ENCODE results near the gene BSPRY.
"Not testable (repeated sequence)": the region's sequence is repeated elsewhere in the genome, so short reads cannot be mapped to it uniquely, and the experiment has no call there.

BSPRY gene

DNA sequence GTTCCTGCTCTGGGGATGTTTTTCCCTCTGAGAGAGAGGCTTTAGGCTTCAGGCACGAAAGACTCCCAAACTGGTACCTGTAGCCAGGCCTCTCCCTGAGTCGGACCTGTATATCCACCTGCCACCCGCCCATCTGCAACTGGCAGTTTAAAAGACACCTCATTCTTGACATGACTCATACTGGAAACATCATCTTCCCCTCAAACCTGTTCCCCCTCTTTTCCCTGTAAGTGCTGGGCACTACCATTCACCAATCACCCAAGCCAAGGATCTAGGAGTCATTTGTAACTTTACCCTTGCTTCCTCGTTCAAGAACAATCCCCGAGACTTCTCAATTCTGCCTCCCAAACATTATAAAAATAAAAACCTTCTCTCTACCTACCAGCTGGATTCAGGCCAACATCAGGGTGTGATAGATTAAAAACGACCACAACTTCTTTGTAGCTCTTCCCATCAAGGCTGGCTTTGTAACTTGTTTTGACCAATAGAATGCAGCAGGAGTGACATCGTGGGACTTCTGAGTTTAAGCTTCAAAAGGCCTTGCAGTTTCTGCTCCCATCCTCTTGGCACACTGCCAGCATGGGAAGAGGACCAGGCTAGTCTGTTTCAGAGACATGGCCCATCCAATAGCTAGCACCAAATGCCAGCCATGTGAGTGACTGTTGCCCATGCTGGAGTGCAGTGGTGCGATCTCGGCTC lies 7.5 kb upstream of the BSPRY start:
- no peak for DNase-seq (ENCODE audit: low read depth in 2 of 3, low spot score in 1 of 3)

DNA sequence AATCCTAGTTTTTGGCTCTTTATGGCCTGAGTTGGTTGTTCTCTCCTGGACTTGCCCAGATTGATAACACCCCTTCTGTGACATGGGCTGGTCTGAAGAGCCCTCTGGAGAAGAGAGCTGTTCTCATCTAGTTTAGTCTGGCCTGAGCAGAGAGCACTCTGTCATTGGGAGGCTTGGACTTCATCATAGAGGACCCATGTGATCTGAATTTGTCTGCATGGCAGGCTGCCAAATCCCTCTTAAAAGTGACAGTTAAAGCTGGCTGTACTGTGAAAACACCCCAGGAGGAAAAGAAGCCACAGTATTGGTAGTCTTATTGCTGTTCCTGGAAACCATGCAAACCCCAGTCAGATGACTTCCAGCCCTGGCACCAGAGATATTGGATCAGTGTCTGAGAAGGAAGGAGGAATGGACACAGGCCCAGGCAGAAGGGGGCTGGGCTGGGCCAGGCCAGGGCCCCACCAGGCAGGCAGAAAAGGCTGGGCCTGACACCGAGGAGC lies 5.6 kb upstream of the BSPRY start:
- no peak for DNase-seq (ENCODE audit: low read depth in 2 of 3, low spot score in 1 of 3)

- no peak for DNase-seq (ENCODE audit: low read depth in 2 of 3, low spot score in 1 of 3)
These were observed 4.2 kb upstream of the BSPRY start for GRCh38 chr9:113345190-113345589.

DNA sequence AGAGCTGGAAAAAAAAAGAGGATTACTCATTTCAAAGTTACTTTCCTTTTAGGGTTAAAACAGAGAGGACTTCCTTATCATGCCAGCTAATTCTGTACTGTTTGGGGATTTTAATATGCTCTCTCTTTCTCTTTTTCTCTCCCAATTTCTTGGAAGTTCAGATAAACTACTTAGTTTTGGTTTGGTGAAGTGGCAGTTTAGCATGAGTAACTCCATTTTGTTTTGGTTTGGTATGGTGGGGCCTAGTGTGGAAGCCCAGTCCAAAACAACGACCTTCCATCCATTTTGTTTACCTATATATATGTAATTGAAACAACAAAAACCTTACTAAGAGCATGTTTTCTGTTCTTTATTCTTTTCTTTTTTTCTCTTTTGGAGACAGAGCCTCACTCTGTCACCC lies 3.7 kb upstream of the BSPRY start:
- DNase-seq (ENCODE audit: low read depth in 2 of 3, low spot score in 1 of 3) = no peak

DNA sequence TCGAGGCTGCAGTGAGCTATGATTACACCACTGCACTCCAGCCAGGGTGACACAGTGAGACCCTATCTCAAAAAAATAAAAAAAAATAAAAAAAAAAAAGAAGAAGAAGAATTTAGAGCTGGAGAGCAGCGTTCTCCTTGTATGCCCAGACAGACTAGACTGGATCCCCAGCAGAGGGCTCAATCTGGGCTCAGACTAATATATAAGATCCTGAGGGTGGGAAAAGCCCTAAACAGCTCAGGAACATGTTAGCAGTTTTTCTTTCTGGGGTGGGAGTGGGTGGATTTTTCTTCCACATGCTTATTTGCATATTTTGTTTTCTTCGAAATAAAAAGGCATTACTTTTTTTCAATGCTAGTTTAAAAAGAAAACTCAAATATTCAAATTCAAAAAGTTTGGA lies 904 bp upstream of the BSPRY start:
- DNase-seq (ENCODE audit: low read depth in 2 of 3, low spot score in 1 of 3) = no peak

- no peak for DNase-seq (ENCODE audit: low read depth in 2 of 3, low spot score in 1 of 3)
These were observed 286 bp upstream of the BSPRY start for GRCh38 chr9:113349066-113349444.

- DNase-seq (ENCODE audit: low read depth in 2 of 3, low spot score in 1 of 3) = no peak
These were observed 843 bp downstream of the BSPRY start for GRCh38 chr9:113350107-113350661.

DNA sequence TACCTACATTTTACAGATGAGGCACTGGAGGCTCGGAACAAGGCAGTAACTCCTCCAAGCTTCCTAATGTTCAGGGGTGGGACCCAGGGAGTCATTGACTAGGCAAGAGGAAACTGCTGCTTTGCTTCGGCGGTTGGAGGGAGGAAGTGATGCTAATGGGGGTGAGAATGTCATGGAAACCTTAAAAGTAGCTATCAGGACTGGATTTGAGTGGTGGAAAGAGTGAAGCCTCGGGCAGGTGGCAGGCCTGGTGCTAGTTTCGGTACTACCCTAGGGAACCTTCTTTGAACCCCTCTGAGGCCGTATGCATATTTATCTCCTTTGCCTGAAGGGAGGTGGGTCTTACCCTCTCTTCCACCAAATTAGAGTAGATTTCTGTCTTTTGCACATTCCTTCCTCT lies 1.6 kb downstream of the BSPRY start:
- no peak for DNase-seq (ENCODE audit: low read depth in 2 of 3, low spot score in 1 of 3)

DNA sequence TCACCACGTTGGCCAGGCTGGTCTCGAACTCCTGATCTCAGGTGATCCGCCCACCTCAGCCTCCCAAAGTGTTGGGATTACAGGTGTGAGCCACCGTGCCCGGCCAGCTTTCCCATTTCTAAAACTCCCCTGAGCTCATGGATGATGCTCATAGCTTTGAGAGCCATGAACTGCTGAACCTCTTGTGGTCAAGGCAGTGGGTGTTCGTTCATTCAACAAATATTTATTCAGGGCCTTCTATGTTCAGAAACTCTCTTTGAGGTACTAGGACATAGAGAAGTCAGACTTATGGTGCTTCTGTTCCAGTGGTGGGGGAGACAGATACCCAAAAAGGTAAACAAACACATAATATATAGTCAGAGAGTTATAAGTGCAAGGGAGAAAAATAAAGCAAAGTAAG lies 2.7 kb downstream of the BSPRY start:
- no peak for DNase-seq (ENCODE audit: low read depth in 2 of 3, low spot score in 1 of 3)

- no peak for DNase-seq (ENCODE audit: low read depth in 2 of 3, low spot score in 1 of 3)
These were observed 3.1 kb downstream of the BSPRY start for GRCh38 chr9:113352411-113352810.

- DNase-seq (ENCODE audit: low read depth in 2 of 3, low spot score in 1 of 3) = no peak
These were observed 5.8 kb downstream of the BSPRY start for GRCh38 chr9:113355040-113355596.

DNA sequence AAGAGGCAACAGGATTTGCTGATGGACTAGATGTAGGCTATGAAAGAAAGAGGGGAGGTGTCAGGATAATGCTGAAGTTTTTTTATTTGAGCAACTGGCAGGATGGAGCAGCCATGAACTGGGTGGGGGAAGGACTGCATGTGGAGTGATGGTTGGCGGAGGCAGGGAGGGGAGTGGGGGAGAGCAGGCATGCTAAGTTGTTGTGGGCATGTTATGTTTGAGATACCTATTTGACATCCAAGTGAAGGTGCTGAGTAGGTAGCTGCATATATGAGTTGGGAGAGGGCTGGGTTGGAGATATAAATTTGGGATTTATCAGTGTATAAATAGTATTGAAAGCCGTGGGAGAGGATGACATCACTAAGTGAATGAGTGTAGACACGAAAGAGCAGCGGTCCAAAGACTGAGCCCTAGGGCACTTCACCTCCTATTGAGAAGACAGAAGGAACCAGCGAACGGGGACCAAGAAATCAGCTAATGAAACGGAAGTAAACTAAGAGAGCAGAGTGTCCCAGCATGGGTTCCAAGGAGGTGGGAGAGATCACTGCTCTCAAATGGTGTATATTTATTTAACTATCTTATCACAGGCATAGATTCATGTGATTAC lies 7.4 kb downstream of the BSPRY start:
- DNase-seq (ENCODE audit: low read depth in 2 of 3, low spot score in 1 of 3) = no peak

DNA sequence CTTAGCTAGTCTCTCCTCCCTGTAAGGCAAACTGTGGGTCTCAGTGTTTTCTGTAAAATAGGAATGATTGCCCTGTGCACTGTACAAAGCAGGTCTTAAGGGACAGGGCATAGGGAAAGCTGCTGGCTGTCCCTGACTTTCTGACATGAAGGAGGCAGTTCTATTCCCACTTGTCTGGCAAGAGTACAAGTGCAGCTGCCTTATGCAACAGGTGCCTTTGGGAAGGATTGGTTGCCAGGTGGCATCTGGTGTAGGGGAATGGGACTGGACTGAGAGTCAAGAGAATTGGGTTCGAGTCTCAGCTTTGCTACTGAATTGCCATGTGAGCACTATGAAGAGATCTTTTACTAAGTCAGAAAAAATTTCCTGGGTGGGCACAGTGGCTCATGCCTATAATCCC lies 10.0 kb downstream of the BSPRY start:
- DNase-seq (ENCODE audit: low read depth in 2 of 3, low spot score in 1 of 3) = no peak

DNA sequence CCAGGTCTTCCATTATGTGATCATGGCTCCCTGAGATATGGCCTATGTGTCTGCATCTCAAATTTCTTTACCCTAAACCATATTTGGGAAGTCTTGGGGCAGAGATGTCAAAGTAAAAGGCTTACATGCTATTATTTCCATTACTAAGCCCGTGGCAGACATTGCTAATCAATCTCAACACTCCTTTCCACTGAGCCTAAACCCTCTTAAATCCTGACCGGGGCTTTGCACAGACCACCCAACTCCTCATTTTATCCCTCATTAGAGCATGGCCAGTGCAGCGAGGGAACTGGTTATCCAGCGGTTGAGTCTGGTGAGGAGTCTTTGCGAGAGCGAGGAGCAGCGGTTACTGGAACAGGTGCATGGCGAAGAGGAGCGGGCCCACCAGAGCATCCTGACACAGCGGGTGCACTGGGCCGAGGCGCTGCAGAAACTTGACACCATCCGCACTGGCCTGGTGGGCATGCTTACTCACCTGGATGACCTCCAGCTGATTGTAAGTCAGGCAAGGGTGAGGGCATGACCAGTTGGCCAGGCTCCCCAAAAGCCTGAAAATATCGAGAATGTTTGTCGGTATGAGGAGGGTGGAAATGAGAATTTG lies 11.0 kb downstream of the BSPRY start:
- DNase-seq (ENCODE audit: low read depth in 2 of 3, low spot score in 1 of 3) = no peak

GRCh38 chr9:113361304-113362018 lies 12.1 kb downstream of the BSPRY start:
- no peak for DNase-seq (ENCODE audit: low read depth in 2 of 3, low spot score in 1 of 3)

- DNase-seq (ENCODE audit: low read depth in 2 of 3, low spot score in 1 of 3) = no peak
These were observed 14.0 kb downstream of the BSPRY start for GRCh38 chr9:113363336-113363735.

DNA sequence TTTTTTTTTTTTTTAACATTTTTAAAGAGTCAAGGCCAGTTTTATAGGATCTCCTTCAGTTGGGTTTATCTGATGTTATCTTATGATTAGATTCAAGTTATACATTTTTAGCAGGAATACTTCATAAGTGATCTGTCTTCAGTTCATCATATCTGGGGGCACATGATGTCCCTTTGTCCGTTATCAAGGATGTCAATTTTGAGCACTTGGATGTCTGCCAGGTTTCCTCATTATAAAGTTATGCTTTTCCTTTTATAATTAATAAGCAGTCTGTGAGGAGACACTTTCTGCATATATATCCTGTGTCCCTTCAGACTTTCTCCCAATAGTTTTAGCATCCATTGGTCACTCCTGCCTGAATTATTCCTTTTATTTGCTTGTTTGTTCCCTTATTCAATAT lies 15.6 kb downstream of the BSPRY start:
- DNase-seq (ENCODE audit: low read depth in 2 of 3, low spot score in 1 of 3) = no peak

- DNase-seq (ENCODE audit: low read depth in 2 of 3, low spot score in 1 of 3) = not testable (repeated sequence)
These were observed 16.3 kb downstream of the BSPRY start for GRCh38 chr9:113365652-113366051.

GRCh38 chr9:113368348-113368981 lies 19.1 kb downstream of the BSPRY start:
- no peak for DNase-seq (ENCODE audit: low read depth in 2 of 3, low spot score in 1 of 3)

GRCh38 chr9:113368982-113369854 lies 19.9 kb downstream of the BSPRY start:
- DNase-seq (ENCODE audit: low read depth in 2 of 3, low spot score in 1 of 3) = no peak

All from stimulated activated CD4-positive, alpha-beta T cell treated with anti-CD3 and anti-CD28 coated beads, Interleukin-12 subunit alpha, Interleukin-12 subunit beta, amount 100 ng/mL, for 48 hours (primary cell).